Esophagus muscularis mucosa (tissue), 3 donors: Measurements from ENCODE around the gene IFFO2.

Source experiments
- CTCF ChIP-seq, 3 experiments: fragments of 200-600 bp in 2 of 3; fragments of 450-650 bp in 1 of 3; sonication (generic) in 2 of 3; IDR thresholded peaks; one replicate each; pipeline ENCODE4 v1.5.1; 2017 to 2019; ENCODE audit warnings: antibody characterized with exemption in 3 of 3, mild to moderate bottlenecking in 2 of 3, moderate library complexity in 1 of 3
- POLR2AphosphoS5 ChIP-seq, 2 donors: sonication (generic); formaldehyde crosslinking; IDR thresholded peaks; one replicate each; pipeline ENCODE4 v1.6.1; 2017; ENCODE audit warnings: antibody characterized with exemption in 2 of 2

DNA sequence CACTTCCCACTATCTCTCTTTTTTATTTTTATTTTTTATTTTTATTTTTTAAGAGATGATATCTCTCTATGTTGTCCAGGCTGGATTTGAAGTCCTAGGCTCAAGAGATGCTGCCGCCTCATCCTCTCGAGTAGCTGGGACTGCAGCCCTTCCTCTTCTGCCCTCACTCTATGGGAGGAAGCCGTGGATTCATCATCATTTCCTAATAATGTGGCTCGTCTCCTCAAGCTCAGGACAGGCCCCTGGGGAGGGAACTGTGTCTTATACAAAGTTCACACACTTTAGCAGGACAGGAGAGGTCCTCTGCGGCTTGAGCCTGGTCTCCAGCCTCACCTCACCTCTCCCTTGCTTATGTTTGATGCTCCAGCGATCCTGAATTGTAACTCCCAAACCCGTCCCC is 16.5 kb upstream of the IFFO2 start:
- no peak for TF ChIP-seq CTCF (IDR thresholded peaks at IDR 0.05)
- no peak for TF ChIP-seq POLR2AphosphoS5 (IDR thresholded peaks at IDR 0.05)
